ENCODE measurements around the gene CLEC2L.

DNA sequence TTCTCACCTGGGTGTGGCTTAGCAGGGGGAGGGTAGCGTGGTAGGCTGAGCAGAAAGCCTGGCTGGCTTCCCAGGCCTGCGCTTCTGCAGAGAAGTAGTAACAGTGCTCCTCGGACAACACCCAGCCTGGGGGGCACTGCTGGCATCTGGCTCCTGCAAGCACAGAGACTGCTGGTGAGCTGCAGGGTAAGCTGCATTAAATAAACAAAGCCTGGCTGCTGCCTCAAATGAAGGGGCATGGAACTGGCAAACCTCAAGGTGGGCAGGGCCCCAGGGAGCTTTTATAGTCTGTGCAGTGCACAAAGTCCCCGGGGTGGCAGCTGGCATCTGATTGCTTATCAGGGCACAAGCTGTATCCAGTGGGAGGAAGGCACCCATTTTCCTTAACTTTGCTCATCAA, 43.9 kb upstream of the CLEC2L start:
- TF ChIP-seq POLR2AphosphoS5 (IDR thresholded peaks at IDR 0.05): no peak
- TF ChIP-seq, protein P1, sequence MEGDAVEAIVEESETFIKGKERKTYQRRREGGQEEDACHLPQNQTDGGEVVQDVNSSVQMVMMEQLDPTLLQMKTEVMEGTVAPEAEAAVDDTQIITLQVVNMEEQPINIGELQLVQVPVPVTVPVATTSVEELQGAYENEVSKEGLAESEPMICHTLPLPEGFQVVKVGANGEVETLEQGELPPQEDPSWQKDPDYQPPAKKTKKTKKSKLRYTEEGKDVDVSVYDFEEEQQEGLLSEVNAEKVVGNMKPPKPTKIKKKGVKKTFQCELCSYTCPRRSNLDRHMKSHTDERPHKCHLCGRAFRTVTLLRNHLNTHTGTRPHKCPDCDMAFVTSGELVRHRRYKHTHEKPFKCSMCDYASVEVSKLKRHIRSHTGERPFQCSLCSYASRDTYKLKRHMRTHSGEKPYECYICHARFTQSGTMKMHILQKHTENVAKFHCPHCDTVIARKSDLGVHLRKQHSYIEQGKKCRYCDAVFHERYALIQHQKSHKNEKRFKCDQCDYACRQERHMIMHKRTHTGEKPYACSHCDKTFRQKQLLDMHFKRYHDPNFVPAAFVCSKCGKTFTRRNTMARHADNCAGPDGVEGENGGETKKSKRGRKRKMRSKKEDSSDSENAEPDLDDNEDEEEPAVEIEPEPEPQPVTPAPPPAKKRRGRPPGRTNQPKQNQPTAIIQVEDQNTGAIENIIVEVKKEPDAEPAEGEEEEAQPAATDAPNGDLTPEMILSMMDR (IDR thresholded peaks at IDR 0.05 in 8 of 11, conservative IDR thresholded peaks at IDR 0.05 in 3 of 11): no peak
